Panc1 (cell line): Measurements from ENCODE around the gene ADGRF1.

Experiments
- POLR2AphosphoS5 ChIP-seq: IDR thresholded peaks from 2 replicates; pipeline ENCODE4 v1.6.1; 2012; ENCODE audit warnings: mild to moderate bottlenecking, low read depth, low read length, moderate library complexity
- SIN3A ChIP-seq: IDR thresholded peaks from 2 replicates; pipeline ENCODE4 v1.6.1; 2012; ENCODE audit warnings: low read depth, mild to moderate bottlenecking, low read length, moderate library complexity, borderline replicate concordance; ENCODE audit not compliant: insufficient read depth
- TF ChIP-seq, protein P1 (sequence below): fragments of 450-650 bp; IDR thresholded peaks from 2 replicates; pipeline ENCODE4 v1.5.1; 2017; ENCODE audit warnings: mild to moderate bottlenecking
- TF ChIP-seq, protein P2 (sequence below), 2 experiments: IDR thresholded peaks; 2 replicates each; pipeline ENCODE4 v1.6.1; 2011 to 2012; ENCODE audit warnings: low read depth in 2 of 2, control low read depth in 1 of 2, low read length in 1 of 2, mild to moderate bottlenecking in 1 of 2, moderate library complexity in 1 of 2; ENCODE audit not compliant: insufficient read depth in 1 of 2

- TF ChIP-seq POLR2AphosphoS5 (no peak), SIN3A (no peak)
- TF ChIP-seq, protein P1, sequence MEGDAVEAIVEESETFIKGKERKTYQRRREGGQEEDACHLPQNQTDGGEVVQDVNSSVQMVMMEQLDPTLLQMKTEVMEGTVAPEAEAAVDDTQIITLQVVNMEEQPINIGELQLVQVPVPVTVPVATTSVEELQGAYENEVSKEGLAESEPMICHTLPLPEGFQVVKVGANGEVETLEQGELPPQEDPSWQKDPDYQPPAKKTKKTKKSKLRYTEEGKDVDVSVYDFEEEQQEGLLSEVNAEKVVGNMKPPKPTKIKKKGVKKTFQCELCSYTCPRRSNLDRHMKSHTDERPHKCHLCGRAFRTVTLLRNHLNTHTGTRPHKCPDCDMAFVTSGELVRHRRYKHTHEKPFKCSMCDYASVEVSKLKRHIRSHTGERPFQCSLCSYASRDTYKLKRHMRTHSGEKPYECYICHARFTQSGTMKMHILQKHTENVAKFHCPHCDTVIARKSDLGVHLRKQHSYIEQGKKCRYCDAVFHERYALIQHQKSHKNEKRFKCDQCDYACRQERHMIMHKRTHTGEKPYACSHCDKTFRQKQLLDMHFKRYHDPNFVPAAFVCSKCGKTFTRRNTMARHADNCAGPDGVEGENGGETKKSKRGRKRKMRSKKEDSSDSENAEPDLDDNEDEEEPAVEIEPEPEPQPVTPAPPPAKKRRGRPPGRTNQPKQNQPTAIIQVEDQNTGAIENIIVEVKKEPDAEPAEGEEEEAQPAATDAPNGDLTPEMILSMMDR = no peak
- TF ChIP-seq, protein P2, sequence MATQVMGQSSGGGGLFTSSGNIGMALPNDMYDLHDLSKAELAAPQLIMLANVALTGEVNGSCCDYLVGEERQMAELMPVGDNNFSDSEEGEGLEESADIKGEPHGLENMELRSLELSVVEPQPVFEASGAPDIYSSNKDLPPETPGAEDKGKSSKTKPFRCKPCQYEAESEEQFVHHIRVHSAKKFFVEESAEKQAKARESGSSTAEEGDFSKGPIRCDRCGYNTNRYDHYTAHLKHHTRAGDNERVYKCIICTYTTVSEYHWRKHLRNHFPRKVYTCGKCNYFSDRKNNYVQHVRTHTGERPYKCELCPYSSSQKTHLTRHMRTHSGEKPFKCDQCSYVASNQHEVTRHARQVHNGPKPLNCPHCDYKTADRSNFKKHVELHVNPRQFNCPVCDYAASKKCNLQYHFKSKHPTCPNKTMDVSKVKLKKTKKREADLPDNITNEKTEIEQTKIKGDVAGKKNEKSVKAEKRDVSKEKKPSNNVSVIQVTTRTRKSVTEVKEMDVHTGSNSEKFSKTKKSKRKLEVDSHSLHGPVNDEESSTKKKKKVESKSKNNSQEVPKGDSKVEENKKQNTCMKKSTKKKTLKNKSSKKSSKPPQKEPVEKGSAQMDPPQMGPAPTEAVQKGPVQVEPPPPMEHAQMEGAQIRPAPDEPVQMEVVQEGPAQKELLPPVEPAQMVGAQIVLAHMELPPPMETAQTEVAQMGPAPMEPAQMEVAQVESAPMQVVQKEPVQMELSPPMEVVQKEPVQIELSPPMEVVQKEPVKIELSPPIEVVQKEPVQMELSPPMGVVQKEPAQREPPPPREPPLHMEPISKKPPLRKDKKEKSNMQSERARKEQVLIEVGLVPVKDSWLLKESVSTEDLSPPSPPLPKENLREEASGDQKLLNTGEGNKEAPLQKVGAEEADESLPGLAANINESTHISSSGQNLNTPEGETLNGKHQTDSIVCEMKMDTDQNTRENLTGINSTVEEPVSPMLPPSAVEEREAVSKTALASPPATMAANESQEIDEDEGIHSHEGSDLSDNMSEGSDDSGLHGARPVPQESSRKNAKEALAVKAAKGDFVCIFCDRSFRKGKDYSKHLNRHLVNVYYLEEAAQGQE (IDR thresholded peaks at IDR 0.05; ENCODE audit: insufficient read depth in 1 of 2, low read depth in 2 of 2, low read length in 1 of 2) = no peak
These were observed 30.5 kb upstream of the ADGRF1 start for GRCh38 chr6:47072667-47073066.
